Stimulated activated CD4-positive, alpha-beta T cell treated with anti-CD3 and anti-CD28 coated beads, Interleukin-12 subunit alpha, Interleukin-12 subunit beta, amount 100 ng/mL, for 24 hours (primary cell): Measurements from ENCODE around the gene MCC.

Experiments used
- DNase-seq, 2 experiments: peaks; one replicate each; pipeline ENCODE4 v3.0.0-alpha.2; 2020; ENCODE audit warnings: low read depth in 2 of 2

Gene MCC

GRCh38 chr5:113202287-113202686 is 286.0 kb downstream of the MCC start:
- no peak for DNase-seq

- no peak for DNase-seq
Measured at GRCh38 chr5:113201715-113202114, 286.5 kb downstream of the MCC start.

- DNase-seq = no peak
Measured at GRCh38 chr5:113199122-113199905, 288.9 kb downstream of the MCC start.

- DNase-seq = no peak
Measured at GRCh38 chr5:113197456-113198200, 290.6 kb downstream of the MCC start.

- no peak for DNase-seq
Measured at GRCh38 chr5:113195771-113196170, 292.5 kb downstream of the MCC start.

- no peak for DNase-seq
Measured at GRCh38 chr5:113195251-113195650, 293.0 kb downstream of the MCC start.

GRCh38 chr5:113194591-113194990 is 293.7 kb downstream of the MCC start:
- DNase-seq = no peak

- no peak for DNase-seq
Measured at GRCh38 chr5:113194125-113194524, 294.1 kb downstream of the MCC start.

GRCh38 chr5:113193311-113193978 is 294.8 kb downstream of the MCC start:
- DNase-seq = no peak

GRCh38 chr5:113192541-113192940 is 295.7 kb downstream of the MCC start:
- no peak for DNase-seq

- no peak for DNase-seq
Measured at GRCh38 chr5:113190347-113190746, 297.9 kb downstream of the MCC start.

GRCh38 chr5:113189291-113189690 is 299.0 kb downstream of the MCC start:
- no peak for DNase-seq

GRCh38 chr5:113188436-113188835 is 299.8 kb downstream of the MCC start:
- DNase-seq = no peak

GRCh38 chr5:113187906-113188305 is 300.3 kb downstream of the MCC start:
- DNase-seq = no peak

- DNase-seq = no peak
Measured at GRCh38 chr5:113186061-113186460, 302.2 kb downstream of the MCC start.

- no peak for DNase-seq
Measured at GRCh38 chr5:113183694-113184093, 304.6 kb downstream of the MCC start.

- no peak for DNase-seq
Measured at GRCh38 chr5:113182658-113183344, 305.5 kb downstream of the MCC start.

GRCh38 chr5:113181853-113182490 is 306.3 kb downstream of the MCC start:
- DNase-seq = no peak

GRCh38 chr5:113181409-113181808 is 306.8 kb downstream of the MCC start:
- no peak for DNase-seq

GRCh38 chr5:113179156-113179555 is 309.1 kb downstream of the MCC start:
- no peak for DNase-seq

- DNase-seq = no peak
Measured at GRCh38 chr5:113178073-113178779, 310.0 kb downstream of the MCC start.
